Measurements from ENCODE around the gene TRAPPC12. TPM values are rescaled to one million over a fixed set of nuclear protein-coding genes. Genes with fewer than 3 reads are reported as not detected.

The TRAPPC12 gene
- total RNA-seq, 1 donor from 2014 or later = 121 TPM

GRCh38 chr2:3485166-3485565 lies 105.7 kb downstream of the TRAPPC12 start:
- H3K4me3 Mint-ChIP-seq (ENCODE audit: low read depth) = no peak overlapping the region
- peaks cover 19% of the 10 kb centered on the region for H3K4me1 Mint-ChIP-seq (ENCODE audit: low read depth)
- no peak overlapping the region for H3K27ac Mint-ChIP-seq
- H3K36me3 Mint-ChIP-seq (ENCODE audit: insufficient read depth) = peaks cover 18% of the 10 kb centered on the region
- no peaks in the 10 kb centered on the region for H3K9me3 Mint-ChIP-seq (ENCODE audit: low read depth)
- TF ChIP-seq, protein P1, sequence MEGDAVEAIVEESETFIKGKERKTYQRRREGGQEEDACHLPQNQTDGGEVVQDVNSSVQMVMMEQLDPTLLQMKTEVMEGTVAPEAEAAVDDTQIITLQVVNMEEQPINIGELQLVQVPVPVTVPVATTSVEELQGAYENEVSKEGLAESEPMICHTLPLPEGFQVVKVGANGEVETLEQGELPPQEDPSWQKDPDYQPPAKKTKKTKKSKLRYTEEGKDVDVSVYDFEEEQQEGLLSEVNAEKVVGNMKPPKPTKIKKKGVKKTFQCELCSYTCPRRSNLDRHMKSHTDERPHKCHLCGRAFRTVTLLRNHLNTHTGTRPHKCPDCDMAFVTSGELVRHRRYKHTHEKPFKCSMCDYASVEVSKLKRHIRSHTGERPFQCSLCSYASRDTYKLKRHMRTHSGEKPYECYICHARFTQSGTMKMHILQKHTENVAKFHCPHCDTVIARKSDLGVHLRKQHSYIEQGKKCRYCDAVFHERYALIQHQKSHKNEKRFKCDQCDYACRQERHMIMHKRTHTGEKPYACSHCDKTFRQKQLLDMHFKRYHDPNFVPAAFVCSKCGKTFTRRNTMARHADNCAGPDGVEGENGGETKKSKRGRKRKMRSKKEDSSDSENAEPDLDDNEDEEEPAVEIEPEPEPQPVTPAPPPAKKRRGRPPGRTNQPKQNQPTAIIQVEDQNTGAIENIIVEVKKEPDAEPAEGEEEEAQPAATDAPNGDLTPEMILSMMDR (IDR thresholded peaks at IDR 0.05; ENCODE audit: unreplicated experiment) = no peak
- no peak for DNase-seq (ENCODE audit: low spot score, unreplicated experiment)
- H3K27me3 Mint-ChIP-seq = no peaks in the 10 kb centered on the region

DNA sequence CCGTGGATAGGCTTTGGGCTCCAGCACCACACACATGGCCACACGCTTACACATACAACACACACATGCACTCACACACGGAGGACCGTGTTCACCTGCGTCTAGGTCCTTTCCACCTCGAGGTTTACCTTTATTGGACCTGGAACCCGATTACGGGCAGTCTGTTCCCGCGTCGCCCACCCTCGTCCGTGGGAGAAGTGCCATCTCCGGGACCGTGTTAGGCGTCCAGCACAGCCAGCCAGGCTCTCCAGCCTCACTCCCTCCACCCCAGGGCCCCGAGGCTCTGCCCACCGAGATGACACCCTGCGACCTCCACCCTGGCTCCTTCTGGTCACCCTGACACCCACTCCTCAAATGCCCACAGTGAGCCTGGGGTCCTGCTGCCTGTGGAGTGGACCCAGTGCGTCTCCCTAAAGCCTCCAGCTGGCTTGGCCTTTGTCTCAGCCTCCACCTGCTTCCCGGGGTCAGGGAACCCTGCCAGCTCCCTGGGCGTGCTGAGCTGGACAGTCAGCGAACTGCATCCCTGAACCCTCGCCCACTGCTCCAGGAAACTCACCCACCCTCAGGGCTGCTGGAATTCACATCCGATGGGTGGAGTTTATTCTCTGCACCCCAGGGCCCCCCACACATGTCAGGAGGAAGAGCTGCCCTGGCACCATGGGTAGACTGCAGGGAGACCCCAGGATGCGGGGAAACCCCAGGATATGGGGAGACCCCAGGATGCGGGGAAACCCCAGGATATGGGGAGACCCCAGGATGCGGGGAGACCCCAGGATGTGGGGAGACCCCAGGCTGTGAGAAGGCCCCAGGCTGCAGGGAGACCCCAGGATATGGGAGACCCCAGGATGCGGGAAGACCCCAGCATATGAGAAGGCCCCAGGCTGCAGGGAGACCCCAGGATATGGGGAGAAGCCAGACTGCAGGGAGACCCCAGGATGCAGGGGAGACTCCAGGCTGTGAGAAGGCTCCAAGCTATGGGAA lies 106.8 kb downstream of the TRAPPC12 start:
- no peak overlapping the region for H3K4me3 Mint-ChIP-seq (ENCODE audit: low read depth)
- H3K4me1 Mint-ChIP-seq (ENCODE audit: low read depth) = peaks cover 19% of the 10 kb centered on the region
- H3K27me3 Mint-ChIP-seq = no peaks in the 10 kb centered on the region
- TF ChIP-seq, protein P1 (IDR thresholded peaks at IDR 0.05; ENCODE audit: unreplicated experiment) = no peak
- no peak for DNase-seq (ENCODE audit: low spot score, unreplicated experiment)
- H3K9me3 Mint-ChIP-seq (ENCODE audit: low read depth) = no peaks in the 10 kb centered on the region
- H3K27ac Mint-ChIP-seq = no peak overlapping the region
- H3K36me3 Mint-ChIP-seq (ENCODE audit: insufficient read depth) = peaks cover 16% of the 10 kb centered on the region

- no peak overlapping the region for H3K4me3 Mint-ChIP-seq (ENCODE audit: low read depth)
- no peak for DNase-seq (ENCODE audit: low spot score, unreplicated experiment)
- H3K27ac Mint-ChIP-seq = no peak overlapping the region
- TF ChIP-seq, protein P1 (IDR thresholded peaks at IDR 0.05; ENCODE audit: unreplicated experiment) = no peak
- H3K36me3 Mint-ChIP-seq (ENCODE audit: insufficient read depth) = peaks cover 16% of the 10 kb centered on the region
- peaks cover 19% of the 10 kb centered on the region for H3K4me1 Mint-ChIP-seq (ENCODE audit: low read depth)
- H3K9me3 Mint-ChIP-seq (ENCODE audit: low read depth) = no peaks in the 10 kb centered on the region
- no peaks in the 10 kb centered on the region for H3K27me3 Mint-ChIP-seq
These were observed 107.5 kb downstream of the TRAPPC12 start for GRCh38 chr2:3487028-3487425.

DNA sequence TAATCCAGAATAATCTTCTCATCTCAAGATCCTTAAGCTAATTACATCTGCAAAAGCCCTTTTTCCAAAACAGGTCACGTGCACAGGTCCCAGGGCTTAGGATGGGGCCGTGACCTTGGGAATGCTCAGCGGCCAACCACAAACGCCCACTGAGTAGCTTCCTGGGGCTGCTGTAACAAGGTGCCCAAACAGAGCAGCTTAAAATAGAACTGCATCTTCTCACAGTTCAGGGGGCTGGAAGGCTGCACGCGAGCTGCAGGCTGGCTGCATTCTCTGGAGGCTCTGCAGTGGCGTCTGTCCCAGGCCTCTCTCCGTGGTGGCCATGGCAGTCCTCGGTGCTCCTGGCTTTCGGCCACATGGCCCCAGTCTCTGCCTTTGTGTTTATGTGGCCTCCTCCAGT lies 107.9 kb downstream of the TRAPPC12 start:
- Mint-ChIP-seq H3K27me3 (no peaks in the 10 kb centered on the region), H3K36me3 (ENCODE audit: insufficient read depth) (peaks cover 16% of the 10 kb centered on the region), H3K9me3 (ENCODE audit: low read depth) (no peaks in the 10 kb centered on the region), H3K4me3 (ENCODE audit: low read depth) (no peak overlapping the region), H3K27ac (peak overlapping the region; percentile 91), H3K4me1 (ENCODE audit: low read depth) (peaks cover 19% of the 10 kb centered on the region)
- TF ChIP-seq, protein P1 (IDR thresholded peaks at IDR 0.05; ENCODE audit: unreplicated experiment) = no peak
- no peak for DNase-seq (ENCODE audit: low spot score, unreplicated experiment)

DNA sequence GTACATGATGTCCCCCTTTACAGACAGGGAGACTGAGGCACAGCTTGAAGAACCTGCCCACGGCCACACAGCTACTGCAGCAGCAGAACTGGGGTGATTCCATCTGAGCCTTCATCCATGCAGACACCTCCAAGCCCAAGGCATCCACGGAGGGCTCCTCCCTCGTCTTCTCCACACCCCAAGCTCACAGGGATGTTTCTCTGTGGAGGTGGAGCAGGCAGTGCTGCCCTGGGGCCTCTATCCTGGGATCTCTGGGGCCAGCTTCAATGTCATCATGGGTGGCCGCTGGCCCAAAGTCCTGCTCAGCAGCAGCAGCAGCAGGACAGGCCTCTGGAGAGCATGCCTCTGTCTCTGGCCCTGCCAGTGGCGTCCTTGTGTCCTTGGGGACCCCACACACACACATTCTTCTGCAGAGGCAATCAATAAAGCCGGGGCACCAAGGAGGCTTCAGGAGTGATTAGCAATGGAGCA lies 108.6 kb downstream of the TRAPPC12 start:
- DNase-seq (ENCODE audit: low spot score, unreplicated experiment) = no peak
- H3K36me3 Mint-ChIP-seq (ENCODE audit: insufficient read depth) = peaks cover 16% of the 10 kb centered on the region
- peak overlapping the region; percentile 91 for H3K27ac Mint-ChIP-seq
- H3K4me3 Mint-ChIP-seq (ENCODE audit: low read depth) = peak overlapping the region; percentile 31
- TF ChIP-seq, protein P1 (IDR thresholded peaks at IDR 0.05; ENCODE audit: unreplicated experiment) = no peak
- peaks cover 19% of the 10 kb centered on the region for H3K4me1 Mint-ChIP-seq (ENCODE audit: low read depth)
- no peaks in the 10 kb centered on the region for H3K9me3 Mint-ChIP-seq (ENCODE audit: low read depth)
- no peaks in the 10 kb centered on the region for H3K27me3 Mint-ChIP-seq

Data from progenitor cell of endocrine pancreas (in vitro differentiated cells).